Astrocyte of the cerebellum (primary cell): Measurements from ENCODE around the gene TXNDC11.

Experiments
- DNase-seq: peaks from one replicate; pipeline ENCODE4 v3.0.0-alpha.2; 2011; ENCODE audit warnings: low read depth
- H3K4me3 ChIP-seq: 2 replicates; pipeline ENCODE4 v1.5.1; 2011; ENCODE audit warnings: mild to moderate bottlenecking, low read depth, low read length, moderate library complexity
- in situ Hi-C: cut with HindIII; loops from 2 replicates; pipeline ENCODE4 v1.10.0; 2017; ENCODE audit warnings: low sequenced_read_pairs
- TF ChIP-seq, protein P1 (sequence below): IDR thresholded peaks from 2 replicates; pipeline ENCODE4 v1.5.1; 2012; ENCODE audit warnings: low read length, low read depth, moderate library complexity, mild to moderate bottlenecking; ENCODE audit errors: missing control alignments

Gene TXNDC11

GRCh38 chr16:11667824-11668622 lies 74.6 kb downstream of the TXNDC11 start, which contains the start of gene SNN:
Gene SNN (plus strand): TSS chr16:11668455. CDS start chr16:11676060, 7,605 bp downstream.
- TF ChIP-seq, protein P1, sequence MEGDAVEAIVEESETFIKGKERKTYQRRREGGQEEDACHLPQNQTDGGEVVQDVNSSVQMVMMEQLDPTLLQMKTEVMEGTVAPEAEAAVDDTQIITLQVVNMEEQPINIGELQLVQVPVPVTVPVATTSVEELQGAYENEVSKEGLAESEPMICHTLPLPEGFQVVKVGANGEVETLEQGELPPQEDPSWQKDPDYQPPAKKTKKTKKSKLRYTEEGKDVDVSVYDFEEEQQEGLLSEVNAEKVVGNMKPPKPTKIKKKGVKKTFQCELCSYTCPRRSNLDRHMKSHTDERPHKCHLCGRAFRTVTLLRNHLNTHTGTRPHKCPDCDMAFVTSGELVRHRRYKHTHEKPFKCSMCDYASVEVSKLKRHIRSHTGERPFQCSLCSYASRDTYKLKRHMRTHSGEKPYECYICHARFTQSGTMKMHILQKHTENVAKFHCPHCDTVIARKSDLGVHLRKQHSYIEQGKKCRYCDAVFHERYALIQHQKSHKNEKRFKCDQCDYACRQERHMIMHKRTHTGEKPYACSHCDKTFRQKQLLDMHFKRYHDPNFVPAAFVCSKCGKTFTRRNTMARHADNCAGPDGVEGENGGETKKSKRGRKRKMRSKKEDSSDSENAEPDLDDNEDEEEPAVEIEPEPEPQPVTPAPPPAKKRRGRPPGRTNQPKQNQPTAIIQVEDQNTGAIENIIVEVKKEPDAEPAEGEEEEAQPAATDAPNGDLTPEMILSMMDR: no peak
- in situ Hi-C loops: no loop called here
- H3K4me3 ChIP-seq: peak within 1 kb of the TSS; percentile 77
- peak; percentile 44 for DNase-seq

- H3K4me3 ChIP-seq: no peak overlapping the region
- in situ Hi-C loops: no loop called here
These were observed 75.3 kb downstream of the TXNDC11 start for GRCh38 chr16:11667221-11667823.

GRCh38 chr16:11666103-11667055 lies 76.3 kb downstream of the TXNDC11 start:
- TF ChIP-seq, protein P1: no peak

More at GRCh38 chr16:11667221-11667823, 75.3 kb downstream of the TXNDC11 start:
- TF ChIP-seq, protein P1: no peak
- DNase-seq: no peak

DNA sequence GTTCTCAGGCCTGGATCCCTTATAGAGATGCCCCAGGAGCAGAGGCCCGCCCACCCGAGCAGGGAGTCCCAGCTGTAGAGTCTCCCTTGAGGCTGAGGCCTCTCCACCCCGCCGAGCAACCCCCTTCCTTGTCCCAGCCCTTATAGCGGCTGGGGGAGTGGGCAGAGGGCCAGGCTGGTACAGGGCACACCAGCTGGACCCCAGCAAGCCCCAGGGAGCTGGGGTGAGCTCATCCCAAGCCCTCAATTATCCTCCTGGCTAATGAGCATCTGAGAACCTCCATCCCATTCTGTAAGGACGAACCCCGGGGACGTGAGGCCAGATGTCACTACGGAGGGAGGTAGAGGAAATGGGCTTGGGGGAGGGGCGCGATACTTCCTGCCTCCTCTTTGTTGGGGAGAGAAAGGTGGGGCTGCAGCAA lies 77.6 kb downstream of the TXNDC11 start:
- no peak overlapping the region for H3K4me3 ChIP-seq
- DNase-seq: no peak
- TF ChIP-seq, protein P1: no peak
- in situ Hi-C loops: no loop called here

More at GRCh38 chr16:11666103-11667055, 76.3 kb downstream of the TXNDC11 start:
- in situ Hi-C loops: no loop called here
- no peak overlapping the region for H3K4me3 ChIP-seq
- no peak for DNase-seq

GRCh38 chr16:11662582-11662981 lies 80.1 kb downstream of the TXNDC11 start:
- DNase-seq: no peak
- TF ChIP-seq, protein P1: no peak
- in situ Hi-C loops: no loop called here
- H3K4me3 ChIP-seq: no peak overlapping the region

DNA sequence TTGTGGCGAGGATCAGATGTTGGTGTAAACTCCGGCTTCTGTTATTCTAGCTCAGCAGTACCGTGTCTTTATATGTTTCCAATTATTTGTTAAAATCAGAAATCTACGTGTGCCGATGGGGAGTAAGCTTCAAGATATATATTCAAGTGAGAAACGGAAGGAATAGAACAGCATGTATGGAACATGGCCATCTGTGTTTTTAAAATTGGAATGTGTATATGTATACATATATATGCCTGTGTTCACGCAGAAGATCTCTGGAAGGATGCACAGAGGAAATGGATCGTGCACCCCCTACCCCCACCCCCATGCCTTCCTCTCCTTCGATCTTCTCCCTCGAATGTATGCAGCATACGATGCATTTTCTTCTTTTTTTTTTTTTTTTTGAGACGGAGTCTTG lies 82.1 kb downstream of the TXNDC11 start:
- TF ChIP-seq, protein P1: no peak
- in situ Hi-C loops: no loop called here
- DNase-seq: no peak
- no peak overlapping the region for H3K4me3 ChIP-seq
